HG03432 (cell line): ENCODE data around the gene YPEL3.
"Not testable (repeated sequence)": the region's sequence is repeated elsewhere in the genome, so short reads cannot be mapped to it uniquely, and the experiment has no call there.

Source experiments
- ATAC-seq: cut with Tn5 transposase; IDR thresholded peaks from one replicate; pipeline ENCODE4 v1.9.1; 2021; ENCODE audit warnings: mild to moderate bottlenecking, moderate library complexity; ENCODE audit not compliant: unreplicated experiment

Gene YPEL3

DNA sequence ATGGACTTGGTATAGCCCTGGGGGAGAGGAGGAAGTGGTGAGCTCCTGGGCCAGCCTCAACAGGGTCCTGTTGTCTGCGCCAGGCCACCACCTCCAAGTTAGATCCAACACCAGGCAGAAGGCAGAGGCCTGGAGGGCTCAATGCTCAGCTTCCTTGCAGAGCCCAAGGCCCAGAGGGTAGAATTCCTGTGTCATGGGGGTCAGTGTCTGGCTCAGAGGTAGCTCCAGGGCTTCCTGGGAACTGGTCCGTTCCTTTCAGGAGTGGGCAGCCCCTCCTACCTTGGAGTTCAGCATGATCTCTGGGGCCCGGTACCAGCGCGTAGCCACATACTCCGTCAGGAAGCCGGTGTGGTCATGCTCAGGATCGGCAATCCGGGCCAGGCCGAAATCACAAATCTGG, 21.8 kb upstream of the YPEL3 start:
- ATAC-seq, result no peak

- ATAC-seq, result no peak
Measured at GRCh38 chr16:30116291-30117207, 20.5 kb upstream of the YPEL3 start.

DNA sequence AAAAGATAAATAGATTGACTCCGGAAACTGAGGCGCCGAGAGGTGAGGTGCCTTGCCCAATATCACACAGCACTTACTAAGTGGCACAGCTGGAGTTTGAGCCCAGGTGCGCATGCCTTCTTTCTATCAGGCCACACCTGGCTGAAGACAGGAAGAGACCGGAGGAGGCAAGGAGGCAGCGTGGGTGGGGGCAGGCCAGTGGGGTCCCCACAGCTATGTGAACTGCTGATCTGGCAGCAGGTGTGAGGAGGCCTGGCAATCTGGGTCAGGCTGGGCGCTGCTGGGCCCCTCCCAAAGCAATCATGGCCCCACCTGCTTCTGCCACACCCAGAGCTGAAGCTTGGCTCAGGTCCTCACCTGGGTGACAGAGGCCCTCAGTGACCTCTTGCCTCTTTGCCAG, 19.2 kb upstream of the YPEL3 start:
- ATAC-seq, result no peak

- not testable (repeated sequence) for ATAC-seq
Measured at GRCh38 chr16:30114833-30115232, 18.8 kb upstream of the YPEL3 start.

DNA sequence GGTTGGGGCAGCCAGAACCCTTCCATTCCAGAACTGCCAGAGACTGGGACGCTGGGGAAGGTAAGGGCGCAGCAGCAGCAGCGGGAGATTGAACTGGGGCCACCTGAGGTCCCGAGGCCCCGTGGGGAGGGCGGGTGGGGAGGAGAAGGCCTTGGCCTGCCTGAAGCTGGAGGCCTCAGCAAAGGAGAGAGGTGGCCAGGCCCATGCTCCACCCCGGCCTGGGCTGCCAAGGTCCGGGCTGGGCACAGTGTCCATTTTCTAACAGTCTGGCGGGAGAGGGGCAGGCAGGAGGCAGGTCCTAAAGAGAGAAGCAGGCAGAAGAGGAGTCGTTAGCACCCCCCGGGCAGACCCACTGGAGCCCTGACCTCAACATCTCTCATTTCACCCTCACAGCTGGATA, 18.4 kb upstream of the YPEL3 start:
- ATAC-seq, result no peak

DNA sequence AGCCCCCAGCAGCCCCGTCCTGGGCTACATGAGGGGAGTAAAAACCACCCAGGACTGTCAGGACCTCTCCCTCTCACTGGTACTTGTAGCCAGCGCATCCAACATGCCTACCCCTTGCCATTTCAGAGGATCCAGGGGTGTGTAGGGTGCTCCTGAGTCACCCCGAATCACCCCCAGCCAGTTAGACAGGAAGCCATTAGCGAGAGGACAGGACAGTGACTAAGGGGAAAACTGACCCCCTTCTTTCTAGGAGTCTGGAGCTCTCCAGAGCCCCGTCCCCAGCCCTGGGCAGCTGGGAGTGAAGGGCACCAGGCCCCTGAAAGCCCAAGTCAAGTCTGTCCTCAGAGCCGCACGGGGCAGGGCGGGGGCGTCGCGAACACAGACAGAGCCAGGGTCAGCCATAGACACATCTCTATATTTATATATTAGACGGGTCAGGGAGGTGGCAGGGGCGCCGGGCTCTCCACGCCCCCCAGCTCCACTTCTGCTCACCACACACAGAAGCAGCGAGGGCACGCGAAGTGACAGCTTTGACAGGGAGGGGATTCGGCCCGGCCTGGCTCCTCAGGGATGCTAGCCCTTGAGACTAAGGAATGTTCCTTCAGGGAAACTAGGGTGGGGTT, 17.8 kb upstream of the YPEL3 start:
- ATAC-seq, result no peak

GRCh38 chr16:30113031-30113710, 17.2 kb upstream of the YPEL3 start, which contains the start of gene GDPD3:
TSS of gene GDPD3 (minus strand) at chr16:30113537. CDS start at chr16:30113478, 59 bp downstream.
- no peak for ATAC-seq

- ATAC-seq, result no peak
Measured at GRCh38 chr16:30112197-30113030, 16.4 kb upstream of the YPEL3 start.

DNA sequence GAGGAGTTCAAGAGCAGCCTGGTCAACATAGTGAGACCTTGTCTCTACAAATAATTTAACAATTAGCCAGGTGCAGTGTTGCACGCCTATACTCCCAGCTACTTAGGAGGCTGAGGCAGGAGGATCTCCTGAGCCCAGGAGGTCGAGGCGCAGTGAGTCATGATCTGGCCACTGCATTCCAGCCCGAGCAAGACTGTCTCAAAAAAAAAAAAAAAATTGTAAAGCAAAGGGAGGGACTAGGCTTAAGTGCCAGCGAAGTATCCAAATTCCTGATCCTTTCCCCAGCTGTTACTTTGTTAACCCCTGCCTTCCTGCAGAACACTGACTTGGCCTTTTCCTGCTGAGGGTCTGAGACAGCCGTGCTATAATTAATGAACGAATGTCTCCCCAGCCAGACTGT, 14.6 kb upstream of the YPEL3 start:
- ATAC-seq, result no peak

DNA sequence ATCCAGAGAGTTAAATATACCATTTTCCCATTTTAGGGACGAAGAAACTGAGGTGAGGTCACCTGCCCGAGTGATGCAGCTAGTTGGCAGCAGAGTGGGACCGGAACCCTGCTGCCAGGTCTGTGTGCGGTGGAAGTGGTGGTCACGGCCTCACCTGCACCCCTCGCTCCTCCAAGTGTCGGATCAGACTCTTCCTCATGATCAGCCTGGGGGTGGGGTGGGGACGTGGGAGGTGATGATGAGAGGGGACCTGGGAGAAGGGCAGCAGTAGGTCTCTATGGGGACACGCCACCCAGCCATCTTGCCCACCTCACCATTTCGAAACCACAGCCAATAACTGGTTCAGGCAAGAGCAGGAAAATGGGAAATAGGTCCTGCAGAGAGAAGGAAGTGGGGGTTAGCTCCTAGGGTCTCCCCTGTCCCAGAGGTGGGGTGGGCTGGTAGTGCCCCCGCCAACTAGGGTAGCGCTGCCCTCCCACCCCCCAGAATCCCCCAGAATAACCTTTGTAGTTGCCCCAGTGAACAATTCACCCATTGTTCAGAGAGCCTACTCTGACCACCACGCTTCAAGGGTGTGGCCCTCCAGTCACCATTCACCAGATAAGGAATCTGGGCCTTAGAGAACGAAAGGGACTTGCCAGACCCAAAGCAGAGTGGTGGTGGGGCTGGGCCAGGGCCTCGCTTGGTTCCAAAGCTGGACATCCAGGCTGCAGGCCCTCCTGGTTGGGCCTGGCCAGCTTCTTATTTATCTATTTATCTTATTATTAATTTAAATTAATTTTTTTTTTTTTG, 12.2 kb upstream of the YPEL3 start:
- ATAC-seq, result no peak

DNA sequence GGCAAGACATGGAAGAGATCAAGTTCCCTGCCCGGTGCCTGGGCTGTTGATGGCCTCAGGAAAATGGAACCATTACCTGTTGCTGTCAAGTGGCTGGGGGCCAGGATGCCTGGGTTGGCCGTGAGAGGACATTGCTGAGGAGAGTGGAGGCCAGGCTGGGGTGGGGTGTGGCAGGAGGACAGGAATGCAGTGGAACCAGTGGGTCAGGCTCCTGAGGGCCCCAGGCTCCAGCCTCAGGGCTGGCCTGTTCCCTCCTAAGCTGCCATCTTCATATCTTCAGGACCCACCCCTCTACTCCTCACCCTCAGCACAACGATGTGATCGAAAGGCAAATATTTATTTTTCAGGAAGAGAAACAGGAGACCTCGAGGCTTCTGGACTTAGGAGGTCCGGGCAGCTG, 8.5 kb upstream of the YPEL3 start:
- no peak for ATAC-seq

GRCh38 chr16:30104090-30104489, 8.1 kb upstream of the YPEL3 start:
- ATAC-seq, result no peak

- no peak for ATAC-seq
Measured at GRCh38 chr16:30096862-30097563, 1.0 kb upstream of the YPEL3 start.

DNA sequence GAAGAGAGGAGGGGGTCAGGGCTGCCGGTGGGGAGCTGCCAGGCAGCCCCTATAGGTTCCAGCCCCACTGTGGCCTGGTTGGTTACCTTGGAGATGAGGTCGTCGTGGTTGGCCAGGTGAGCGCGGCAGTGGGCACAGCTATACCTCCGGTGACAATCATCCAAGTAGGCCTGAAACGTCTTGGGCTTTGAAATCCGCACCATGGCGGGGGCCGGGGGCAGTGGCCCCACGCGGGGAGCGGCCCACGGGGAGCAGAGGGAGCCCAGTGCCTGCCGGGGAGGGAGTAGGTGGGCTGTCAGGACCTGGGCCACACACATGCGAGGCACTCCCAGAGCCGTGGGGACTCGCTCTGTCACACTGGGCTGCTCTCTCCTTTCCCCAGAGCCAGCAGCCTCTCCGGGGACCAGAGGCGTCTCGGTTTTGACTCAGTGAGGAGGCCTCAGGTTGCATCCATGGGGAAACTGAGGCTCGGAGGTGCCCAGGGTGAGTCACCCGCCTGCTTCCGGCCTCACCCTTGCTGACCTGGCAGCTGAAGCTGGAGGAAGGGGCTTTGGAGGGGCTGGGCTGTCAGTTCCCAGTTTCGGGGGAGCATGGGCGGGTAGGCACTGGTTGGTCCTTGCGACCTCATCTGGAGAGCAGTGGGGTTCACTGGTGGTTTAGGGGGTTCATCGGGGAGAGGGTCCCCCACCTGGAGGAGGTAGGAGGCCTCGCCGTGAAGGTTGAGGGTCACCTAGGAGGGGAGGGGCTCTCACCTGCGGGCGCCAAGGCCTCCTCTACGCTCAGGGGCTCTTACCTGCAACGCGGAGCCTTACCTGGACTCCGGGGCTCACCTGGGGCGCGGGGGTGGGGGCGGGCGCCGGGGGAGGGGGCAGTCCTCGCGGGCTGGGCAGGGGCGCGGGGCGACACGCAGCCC, 591 bp downstream of the YPEL3 start:
- no peak for ATAC-seq

GRCh38 chr16:30094541-30095165, 1.4 kb downstream of the YPEL3 start:
- no peak for ATAC-seq

DNA sequence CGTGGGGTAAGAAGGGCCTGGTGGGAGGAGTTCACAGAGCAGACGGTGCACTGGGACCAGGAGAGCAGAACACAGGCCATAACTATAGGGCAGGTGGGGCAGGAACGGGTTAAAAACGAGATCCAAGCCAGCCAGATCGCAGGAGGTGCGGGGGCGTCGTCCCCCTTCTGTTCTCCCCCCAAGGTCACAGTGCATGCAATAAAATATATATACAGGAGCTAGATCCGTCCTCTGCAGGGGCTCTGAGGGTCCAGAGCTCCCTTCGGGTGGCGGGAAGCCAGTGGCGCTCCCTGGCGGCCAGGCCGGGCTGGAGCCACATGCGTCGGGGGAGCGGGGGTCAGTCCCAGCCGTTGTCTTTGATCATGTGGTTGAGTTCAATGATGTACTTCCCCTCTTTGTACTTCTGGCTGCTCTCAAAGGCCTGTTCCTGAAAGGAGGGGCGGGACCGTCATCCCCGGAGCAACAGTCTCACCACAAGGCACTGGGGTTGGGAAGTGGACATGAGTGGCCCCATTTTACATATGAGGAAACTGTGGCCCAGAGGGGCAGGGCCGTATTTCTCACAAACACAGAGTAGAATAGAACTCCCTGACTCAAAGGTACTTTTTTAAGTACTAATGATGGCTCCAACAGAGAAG, 3.5 kb downstream of the YPEL3 start:
- ATAC-seq, result peak; percentile 47
